GM21515 (cell line): Measurements from ENCODE around the gene SLCO3A1.
A peak's percentile ranks its signal among the peaks of the same experiment; 100 is the strongest.

Experiments used
- ATAC-seq: cut with Tn5 transposase; IDR thresholded peaks from one replicate; pipeline ENCODE4 v1.9.1; 2021; ENCODE audit not compliant: unreplicated experiment

Gene SLCO3A1

DNA sequence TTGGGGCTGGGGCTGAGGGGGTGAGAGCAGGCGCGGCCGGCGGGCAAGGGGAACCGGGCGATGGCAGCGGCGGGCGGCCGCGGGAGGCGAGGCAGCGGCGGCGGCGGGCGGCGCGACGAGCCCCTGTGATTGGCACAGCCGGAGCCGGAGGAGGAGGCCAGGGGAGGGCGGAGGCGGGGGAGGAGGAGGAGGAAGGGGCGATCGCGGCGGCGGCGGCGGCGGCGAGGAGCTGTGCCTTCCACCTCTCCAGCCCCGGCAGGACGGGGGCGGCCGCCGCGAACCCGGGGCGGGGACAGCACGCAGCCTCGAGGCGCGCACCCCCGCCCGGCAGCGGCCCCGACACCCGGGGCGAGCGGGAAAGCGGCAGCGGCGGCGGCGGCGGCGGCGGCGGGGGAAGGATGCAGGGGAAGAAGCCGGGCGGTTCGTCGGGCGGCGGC lies at the start of gene SLCO3A1:
TSS of gene SLCO3A1 (plus strand) at position 198 of the 437 bp plus-strand sequence.
- peak; percentile 17 for ATAC-seq

DNA sequence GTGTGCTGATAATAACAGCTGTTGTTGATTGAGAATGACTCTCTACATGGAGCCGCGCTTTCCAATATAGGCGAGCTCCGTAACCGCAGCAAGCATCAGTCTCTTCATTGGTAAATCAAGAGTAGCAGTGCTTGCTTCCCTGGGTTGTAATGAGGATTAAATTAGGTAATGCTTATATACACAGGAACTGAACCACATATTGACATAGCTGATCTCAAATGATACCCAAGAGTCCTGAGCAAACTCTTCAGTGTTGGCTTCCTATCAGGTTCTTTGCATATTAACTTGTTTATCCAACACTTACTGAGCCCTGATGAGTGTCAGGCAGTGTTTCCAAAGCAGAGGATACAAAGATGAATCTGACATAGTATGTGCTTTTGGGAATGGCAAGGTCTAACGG lies 46.4 kb upstream of the SLCO3A1 start:
- ATAC-seq = no peak

DNA sequence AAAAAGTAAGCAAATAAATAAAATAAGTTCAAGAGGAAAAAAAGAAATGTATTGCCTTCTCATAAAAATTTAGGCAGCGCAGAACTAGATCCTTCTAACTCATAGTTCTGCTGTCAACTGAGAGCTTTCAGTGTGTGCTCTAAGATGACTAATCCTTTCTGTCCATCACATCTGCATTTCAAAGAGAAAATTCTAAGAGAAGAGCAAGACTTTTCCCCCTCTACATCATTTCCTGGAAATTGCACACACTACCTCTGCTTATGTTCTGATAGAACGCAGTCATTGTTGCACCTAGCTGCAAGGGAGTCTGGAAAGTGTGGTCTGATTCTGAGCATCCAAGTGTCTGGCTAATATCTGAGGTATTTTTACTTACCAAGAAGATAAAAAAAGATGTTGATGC lies 39.6 kb upstream of the SLCO3A1 start:
- no peak for ATAC-seq

DNA sequence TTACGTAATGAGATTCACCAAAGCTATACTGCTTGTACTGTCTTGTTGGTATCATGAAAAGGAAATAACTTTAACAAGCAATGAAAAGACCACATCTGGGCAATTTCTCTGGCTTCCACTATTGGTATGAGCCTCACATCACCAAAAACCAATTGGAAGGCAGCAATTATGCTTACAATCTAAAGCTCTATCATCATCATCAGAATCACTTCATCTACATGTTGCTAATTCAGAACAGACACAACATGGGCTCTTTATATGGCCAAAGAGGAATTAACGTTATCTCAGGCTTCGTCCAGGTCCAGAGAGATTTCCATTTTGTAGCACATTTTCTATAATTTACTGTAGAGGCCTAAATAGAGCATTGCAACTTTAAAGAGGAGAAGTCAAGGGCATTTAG lies 36.6 kb upstream of the SLCO3A1 start:
- ATAC-seq = no peak

DNA sequence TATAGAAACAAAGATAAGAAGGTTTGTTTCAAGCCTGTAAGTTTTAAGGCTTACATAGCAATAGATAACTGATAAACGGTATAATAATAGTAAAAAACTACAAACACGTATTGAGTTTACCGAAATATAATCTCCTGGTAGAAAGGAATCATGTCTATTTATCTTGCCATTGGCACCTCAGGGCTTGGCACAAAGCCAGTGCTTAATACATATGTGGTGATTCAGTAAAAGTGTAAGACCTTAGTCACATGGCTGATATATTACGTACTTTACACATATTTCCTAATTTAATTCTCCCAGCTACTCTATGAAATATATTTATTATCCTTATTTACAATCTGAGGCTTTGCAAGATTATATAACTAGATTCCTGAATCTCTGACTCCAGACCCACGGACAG lies 32.0 kb upstream of the SLCO3A1 start:
- ATAC-seq = no peak

DNA sequence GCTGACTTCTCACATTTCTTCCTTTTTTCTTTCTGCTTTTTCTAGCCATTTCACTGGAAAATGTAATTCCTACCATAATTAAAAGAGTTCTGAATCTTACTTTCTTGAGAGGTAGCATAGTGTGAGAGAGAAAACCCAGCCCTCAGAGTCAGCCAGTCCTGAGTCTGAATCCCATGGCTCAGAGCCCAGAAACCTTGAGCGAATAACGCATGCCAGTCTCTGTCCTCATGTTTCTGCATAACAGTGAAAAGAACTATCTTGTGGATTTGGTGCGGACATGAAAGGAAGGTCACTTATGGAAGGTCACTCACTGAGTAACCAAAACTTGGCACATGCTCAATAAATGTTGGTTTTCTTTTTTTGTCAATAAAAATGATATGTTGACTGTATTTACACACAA lies 29.3 kb upstream of the SLCO3A1 start:
- ATAC-seq = no peak

DNA sequence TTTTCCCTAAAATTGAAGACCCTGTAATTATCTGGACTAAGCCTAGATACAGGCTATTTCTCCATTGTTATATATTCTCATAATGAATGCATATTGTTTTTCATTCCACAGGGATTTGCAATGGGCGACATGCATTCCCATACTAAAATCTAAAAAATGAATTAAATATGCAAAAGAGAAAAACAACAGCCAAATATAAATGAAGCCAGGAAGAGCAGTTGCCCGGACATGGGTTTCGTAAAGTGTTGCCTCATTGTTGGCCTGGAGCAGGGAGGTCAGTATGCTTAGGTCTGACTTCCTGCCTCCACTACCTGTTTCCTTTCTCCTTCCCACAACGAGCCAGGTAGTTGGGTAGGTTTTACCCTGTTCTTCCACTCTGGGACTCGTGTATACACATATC lies 27.1 kb upstream of the SLCO3A1 start:
- ATAC-seq = no peak

DNA sequence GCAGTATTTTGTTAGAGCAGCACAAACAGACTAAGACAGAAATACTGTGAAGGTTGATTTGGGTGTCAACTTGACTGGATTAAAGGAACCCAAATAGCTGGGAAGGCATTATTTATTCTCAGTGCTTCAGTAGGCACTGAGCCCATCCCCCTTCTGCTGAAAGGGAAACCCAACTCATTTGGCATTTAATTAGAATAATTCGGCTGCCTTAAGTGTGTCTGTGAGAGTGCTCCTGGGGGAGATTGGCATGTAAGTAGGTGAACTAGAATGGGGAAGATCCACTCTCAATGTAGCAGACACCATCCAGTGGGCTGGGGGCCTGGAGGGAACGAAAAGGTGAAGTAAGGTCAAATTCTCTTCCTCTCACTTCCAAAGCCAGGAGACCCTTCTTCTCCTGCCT lies 20.5 kb upstream of the SLCO3A1 start:
- ATAC-seq = no peak

DNA sequence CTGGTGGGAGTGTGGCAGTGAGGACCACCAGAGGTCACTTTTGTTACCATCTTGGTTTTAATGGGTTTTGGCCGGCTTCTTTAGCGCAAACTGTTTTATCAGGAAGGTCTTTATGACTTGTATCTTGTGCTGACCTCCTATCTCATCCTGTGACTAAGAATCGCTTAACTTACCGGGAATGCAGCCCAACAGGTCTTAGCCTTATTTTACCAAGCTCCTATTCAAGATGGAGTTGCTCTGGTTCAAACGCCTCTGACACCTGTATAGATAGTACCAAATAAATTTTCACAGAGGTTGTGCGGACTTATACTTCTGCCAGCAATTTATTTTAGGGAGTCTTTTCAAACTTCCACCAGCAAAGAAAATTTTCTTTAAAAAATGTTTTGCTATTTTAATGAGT lies 13.6 kb upstream of the SLCO3A1 start:
- no peak for ATAC-seq

DNA sequence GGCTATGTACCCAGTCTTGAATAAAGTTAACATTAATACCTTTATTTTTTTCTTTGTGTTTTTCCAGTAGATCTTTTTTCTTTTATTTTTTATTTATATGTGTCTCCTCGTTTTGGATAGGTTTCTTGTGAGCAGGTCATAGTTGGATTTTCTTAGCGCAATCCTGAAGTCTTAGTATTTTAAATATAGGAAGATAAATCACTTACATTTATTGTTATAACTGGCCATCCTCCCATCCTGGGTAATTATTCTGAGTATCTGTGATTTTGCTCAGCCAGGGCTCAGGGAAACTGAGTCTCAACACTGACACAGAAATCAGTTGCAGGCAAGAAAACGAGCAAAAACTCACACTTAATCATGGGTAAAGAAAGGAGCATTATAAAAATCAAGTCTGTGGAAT lies 11.6 kb upstream of the SLCO3A1 start:
- ATAC-seq = no peak

DNA sequence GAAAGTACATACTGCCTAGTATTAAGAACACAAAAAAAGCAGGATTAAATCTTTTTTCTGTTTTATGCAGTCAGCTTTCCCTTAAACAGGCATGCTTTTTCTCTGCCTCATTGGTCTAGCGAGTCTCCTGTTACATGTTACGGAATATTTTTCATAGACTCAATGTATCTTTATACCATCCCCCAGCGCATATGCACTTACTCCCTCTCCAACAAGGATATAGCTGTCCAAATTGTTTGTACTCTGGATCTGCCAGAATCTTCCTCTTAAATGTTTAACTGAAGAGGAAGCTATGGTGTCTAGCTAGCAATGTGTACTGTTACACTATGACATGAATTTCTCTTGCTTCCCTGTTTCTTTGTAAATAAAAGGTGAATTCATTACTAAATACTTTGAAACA lies 9.2 kb upstream of the SLCO3A1 start:
- no peak for ATAC-seq

DNA sequence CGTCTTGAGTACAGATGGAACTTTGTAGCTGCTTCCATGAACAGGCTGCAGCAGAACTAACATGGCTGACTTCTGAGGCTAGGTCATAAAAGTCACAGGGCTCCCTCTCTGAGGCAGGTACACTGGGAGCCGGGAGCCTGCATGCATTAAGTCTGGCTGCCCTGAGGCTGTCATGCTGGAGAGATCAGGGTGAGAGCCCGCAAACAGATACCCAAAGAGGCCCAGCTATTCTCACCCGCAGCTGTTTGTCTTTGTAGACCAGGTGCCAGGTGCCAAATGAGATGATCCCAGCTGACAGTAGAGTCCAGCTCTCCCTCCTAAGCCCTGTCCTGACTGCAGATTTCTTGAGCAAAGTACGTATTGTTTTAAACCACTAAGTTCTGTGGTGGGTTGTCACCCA lies 8.6 kb upstream of the SLCO3A1 start:
- no peak for ATAC-seq

DNA sequence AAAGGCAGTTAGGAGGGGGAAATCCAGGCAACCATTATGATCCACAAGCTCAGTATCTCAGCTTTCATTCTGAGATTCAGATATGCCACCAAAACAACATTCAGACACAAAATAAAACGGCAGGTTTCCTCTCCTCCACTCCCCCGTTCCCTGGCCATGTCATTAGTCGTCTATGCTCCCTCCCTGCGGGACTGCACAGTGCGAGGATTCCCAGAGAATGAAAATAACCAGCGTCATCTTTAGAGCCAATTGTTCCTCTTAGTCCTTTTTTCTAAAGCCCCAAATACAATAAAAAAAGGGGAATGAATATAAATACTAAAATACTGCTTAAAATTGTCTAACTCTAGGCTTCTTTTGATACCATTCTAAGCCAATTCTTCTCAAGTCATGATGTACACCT lies 7.8 kb upstream of the SLCO3A1 start:
- ATAC-seq = no peak

DNA sequence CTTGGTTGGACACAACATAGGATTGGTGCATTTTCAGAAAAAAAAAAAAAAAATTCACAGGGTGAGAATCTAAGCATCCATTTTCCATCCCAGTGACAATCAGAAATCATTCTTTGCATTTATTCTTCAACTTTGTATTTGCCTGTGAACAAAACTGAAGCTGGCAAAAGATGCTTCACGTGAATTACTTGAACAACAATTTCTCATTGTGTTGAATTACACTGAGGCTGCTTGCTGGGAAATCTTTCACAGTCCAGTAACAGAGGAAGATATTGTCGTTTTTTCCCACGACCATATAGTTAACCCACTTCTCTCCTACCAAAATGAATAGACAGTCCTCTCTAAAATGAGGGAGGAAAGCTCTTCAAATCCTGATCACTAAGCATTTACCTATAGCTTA lies 4.3 kb upstream of the SLCO3A1 start:
- ATAC-seq = no peak

DNA sequence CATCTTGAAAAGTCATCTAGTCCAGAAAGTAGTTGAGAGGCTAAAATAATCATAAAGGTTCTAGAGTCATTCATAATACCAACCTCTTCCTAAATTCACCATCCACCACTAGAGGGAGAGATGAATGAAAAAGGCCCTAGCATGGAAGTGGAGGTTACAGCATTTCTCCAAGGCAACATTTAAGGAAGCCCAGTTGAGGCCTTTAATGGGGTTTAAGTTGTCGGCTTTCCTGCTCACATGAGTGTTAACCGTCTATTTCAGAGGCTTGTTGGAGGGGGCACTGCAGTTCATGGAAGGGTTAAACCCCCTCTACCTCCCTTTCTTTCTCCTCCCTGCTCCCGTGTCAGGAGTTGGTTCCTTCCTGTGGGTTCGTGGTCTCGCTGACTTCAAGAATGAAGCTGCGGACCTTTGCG lies 3.8 kb upstream of the SLCO3A1 start:
- no peak for ATAC-seq

DNA sequence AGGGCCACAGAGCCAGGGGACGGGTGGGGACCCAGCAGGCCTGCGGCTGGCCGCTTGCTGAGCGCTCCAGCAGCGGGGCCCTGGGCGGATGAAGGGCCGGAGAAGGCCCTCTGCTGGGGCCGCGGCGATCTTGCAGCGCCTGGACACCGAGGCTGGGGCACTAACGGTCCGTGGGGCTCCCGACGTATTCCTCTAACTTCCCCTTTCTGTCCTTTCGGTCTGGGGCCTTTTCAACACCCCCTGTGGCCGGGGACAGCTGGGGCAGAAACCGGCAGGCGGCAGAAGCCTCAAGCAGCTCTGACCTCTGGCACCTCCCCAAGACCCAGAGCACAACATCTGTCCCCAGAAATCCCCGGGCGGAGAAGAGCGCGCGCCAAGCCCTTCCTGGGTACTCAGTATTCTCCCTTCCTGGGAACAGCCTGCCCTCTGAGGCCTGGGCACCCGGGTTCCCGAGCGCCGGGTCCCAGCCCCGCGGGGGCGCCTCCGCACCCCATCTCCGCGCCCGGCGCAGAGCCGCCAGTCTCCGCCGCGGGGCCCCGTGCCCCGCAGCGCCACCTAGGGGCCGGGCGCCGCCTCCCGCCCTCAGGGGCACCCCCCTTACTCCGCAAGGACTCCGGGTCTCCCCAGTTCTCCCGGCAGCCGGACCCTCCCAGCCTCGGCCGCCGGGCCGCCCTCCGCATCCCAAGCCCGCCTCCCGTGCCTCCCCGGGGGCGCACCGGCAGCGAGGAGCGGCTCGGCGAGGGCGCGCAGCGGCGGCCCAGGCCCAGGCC lies 582 bp upstream of the SLCO3A1 start:
- ATAC-seq = peak; percentile 53

DNA sequence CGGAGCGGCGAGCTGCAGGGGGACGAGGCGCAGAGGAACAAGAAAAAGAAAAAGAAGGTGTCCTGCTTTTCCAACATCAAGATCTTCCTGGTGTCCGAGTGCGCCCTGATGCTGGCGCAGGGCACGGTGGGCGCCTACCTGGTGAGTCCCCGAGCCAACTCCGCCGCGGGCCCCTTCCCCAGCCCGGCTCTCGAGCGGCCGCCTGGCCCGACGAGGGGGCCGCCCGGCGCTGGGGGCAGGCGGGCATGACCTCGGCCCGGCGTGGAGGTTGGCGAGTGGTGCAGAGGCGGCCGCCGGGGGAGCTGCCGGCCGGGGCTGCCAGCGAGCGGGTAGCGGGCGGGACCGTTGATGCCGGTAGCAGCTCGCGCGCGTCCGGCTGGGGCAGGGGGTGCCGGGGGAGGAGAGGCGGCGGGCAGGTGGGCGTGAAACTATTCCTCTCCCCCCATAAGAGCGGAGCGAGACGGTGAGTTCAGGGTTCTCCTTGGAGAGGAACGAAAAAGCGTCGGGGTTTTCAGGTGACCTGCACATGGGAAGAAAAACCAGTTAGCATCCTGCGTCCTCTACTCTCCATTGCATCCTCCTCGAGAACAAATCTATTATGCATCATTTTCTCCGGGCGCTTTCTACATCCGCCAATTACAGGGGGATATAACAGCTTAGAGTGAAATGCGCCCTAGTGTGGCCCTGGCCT lies 585 bp downstream of the SLCO3A1 start:
- no peak for ATAC-seq

DNA sequence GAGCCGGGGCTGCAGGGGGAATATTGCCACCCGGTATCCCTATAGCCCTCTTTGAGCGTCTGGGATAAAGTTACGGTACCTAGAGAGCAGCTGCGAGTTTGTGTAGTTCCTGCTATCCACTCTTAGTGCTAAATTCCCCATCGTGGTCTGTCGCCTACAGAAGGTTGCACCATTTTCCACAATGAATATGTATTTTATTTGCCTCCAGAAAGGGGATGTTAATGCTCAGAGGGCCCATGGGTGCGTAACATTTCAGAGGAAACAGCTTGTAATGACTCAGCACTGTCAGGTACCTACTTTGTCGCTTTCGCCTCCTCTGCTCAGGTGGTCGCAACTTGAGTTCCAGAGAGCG lies 1.1 kb downstream of the SLCO3A1 start:
- ATAC-seq = no peak

DNA sequence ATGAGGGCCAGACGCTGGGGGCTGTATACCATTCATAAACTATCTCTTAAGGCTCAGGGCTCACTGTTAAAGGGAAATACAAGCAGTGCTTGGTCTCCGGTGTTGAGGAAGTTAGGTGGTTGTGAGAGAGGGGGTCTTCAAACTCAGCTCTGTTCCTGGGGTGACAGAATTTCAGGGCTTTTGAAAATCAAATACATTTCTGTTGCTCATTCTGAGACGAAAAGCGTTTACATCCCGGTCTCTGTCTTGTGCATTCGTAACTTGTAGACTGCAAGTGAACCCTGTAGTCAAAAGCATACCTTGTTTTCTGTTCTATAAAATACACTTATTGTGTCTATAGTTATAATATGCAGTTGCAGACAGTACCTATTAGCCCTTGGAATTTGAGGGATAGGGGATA lies 1.7 kb downstream of the SLCO3A1 start:
- no peak for ATAC-seq

DNA sequence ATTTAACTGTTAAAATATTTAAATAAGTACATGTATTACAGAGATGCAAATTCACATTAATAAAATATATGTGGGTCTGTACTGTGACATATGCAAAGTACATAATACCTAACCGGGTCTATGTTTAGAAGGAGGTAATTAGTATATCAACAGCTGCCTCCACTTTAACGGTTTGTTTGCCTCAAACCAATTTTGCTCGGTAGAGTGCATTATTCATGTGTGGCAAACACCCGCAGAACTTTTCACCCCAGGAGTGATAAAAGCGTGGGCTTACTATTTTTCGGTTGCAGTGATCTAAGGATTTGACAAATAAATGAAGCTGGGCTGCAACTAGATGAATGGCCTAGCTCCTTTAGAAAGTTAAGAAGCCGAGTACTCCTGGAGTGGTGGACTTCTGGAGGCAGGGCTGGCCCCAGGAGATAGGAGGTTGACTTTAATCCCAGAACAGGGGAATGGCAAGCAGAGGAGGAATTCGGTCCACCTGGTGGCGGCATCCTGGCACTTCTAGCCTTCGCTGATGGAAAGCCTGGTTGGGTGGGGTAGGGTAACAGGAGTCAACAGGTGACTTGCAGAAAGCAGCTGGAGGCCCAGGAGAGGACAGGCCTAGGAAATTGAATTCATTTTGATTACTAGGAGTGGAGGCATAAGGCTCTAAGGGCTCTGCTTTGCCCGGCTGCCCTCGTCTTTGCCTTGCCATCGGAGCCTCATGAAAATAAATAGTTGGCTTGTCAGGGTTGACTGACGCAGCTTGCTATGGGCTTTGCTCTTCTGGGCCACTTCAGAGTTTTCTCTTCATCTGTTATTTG lies 2.4 kb downstream of the SLCO3A1 start:
- ATAC-seq = no peak

DNA sequence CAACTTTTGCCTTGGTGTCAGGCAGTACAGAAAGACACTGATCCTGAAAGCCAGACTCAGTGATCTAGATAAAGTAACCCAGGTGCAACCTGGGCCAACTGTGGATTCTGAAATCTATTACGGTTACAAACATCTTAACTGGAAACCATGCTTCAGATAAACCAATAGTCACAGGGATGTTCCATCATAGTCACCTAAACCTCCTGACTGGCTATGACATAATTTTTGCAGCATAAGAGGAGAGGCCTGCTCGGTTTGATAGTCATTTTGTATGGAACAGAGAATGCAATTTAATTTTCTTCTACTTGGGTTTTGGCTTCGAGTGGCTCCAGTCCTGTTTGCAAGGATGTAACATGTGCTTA lies 3.7 kb downstream of the SLCO3A1 start:
- no peak for ATAC-seq

DNA sequence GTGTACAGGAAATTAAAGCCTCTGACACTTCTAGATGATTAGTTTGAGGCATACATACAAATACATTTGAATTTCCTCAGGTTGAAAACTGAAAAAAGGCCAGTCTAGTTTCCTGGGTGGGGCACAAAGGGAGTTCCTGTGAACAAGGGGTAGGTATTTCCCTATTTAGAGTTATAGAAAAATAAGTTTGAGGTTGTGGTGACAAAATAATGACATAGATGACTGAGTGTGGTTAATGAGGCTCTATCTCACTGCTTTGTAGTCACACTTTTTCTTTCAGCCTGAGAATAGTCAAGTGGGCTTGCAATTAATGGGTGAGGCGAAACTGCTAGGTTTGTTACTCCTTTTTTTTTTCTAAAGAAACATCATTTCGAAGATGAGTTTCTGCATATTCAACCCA lies 4.3 kb downstream of the SLCO3A1 start:
- peak; percentile 62 for ATAC-seq
